Stimulated activated CD4-positive, alpha-beta T cell treated with anti-CD3 and anti-CD28 coated beads, TNF-alpha, amount 100 ng/mL, for 1 hour (primary cell): ENCODE data around the gene OR2C3.
"Not testable (repeated sequence)": the region's sequence is repeated elsewhere in the genome, so short reads cannot be mapped to it uniquely, and the experiment has no call there.

ENCODE experiments used
- DNase-seq, 3 donors: peaks; one replicate each; pipeline ENCODE4 v3.0.0-alpha.2; 2020; ENCODE audit warnings: low read depth in 3 of 3, low spot score in 1 of 3

OR2C3 gene

DNA sequence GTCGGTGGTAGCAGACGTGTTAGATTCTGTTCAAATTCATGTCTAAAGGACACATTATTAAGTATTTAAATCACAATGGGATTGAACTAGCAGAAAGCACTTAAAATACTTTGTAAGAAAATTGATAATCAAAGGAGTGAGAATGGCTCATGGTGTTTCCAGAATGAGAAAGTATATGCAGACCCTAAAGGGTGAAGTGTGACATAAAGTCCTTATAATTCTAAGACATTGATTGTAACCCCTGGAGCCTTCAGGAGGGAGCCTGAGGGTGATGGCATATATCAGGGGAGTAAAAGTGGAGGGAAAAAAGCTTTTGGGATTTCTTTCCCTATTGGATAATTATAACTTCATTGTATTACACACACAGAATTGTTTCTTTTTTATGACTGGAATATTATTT is at the start of gene OR2C3:
TSS of gene OR2C3 (minus strand) at position 101 of the 400 bp plus-strand sequence. CDS start 3,929 bp downstream, outside the sequence.
- DNase-seq = no peak

DNA sequence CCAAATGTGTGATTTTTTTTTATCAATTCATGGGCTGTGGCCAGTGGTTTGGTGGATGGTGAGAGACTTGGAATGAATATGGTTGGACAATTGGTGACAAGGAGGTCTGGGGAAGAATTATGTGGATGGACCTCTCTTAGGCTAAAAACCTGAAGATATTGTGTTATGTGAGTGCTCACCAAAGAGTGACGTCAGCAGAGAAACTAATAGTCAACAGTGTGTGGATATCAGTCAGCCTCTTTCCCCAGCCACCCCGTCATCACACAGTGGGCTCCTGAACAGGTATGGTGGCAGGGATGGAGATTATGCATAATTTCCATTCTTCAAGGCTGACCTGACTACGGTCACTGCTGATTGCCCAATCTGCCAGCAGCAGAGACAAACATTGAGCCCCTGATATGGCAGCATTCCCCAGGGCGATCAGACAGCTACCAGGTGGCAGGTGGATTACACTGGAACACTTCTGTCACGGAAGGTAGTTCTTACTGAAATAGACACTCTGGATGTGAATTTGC is 42.8 kb upstream of the OR2C3 start:
- DNase-seq = no peak

DNA sequence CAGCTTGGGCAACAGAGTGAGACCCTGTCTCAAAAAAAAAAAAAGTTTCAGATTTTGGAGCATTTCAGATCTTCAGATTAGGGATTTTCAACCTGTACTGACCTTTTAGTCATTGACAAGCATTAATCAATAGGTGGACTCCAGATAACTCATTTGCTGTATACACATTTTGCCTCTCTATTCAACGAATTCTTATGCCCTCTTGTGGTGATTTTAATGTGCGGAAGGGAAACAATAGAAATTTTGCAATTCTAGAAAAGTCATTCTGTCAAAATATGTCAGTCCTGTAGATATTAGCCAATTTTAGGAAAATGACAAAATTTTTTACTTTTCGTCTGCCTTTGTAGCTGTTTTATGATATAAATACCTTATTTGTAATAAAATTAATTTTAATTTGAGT is 40.3 kb upstream of the OR2C3 start:
- no peak for DNase-seq

DNA sequence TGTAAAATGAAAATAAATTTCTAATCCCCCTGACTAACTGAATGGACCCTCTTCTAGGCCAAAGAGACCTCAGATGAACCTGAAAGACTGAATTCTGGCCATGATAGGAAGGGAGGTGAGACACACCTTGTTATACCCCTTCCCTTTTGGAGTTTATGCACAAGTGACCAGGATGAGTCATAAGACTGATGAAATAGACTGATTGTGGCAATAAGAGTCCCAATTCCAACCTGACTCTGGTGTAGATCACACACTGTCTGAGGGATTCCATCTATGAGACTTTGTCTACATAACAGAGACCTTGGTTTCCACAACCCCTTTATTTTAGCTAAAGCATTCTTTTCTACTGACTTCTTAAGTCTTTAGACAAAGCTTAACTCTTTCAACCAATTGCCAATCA is 38.4 kb upstream of the OR2C3 start:
- no peak for DNase-seq

DNA sequence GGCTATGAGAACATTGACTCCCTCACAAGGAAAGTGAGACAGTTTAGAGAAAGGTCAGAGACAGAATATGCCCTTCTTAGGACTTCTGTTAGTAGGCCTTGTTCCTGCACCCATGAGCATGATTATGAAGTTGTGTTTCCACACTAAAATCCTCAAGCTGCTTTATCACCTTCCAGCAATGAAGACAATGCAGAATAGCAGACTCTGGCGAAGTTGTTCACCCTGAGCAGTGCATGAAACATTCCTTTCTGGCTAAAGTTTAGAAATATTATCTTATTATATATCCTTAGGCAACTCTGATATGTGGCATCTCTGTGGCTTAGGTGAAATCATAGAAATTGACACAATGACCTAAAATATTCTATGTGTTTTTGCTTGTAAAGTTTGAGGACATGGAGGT is 38.0 kb upstream of the OR2C3 start:
- DNase-seq = no peak

DNA sequence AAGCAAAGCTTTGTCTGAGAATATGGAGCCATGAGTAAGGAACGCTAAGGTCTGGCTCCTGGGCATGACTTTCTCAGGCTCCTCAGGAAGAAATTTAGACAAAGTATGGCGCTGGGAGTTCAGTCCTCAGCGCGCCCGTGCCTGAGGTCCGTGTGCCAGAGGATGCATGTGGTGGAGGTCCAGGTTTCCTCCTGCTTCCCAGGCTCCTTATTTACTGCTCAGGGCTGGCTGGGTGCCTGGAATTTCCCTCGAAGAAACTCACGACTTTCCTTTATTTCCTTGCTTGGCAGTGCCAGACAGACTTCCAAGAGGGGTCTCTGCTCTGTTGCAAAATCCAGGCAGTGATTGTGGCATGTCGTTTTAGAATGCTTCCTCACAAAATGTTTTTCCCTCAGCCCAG is 26.0 kb upstream of the OR2C3 start:
- no peak for DNase-seq

DNA sequence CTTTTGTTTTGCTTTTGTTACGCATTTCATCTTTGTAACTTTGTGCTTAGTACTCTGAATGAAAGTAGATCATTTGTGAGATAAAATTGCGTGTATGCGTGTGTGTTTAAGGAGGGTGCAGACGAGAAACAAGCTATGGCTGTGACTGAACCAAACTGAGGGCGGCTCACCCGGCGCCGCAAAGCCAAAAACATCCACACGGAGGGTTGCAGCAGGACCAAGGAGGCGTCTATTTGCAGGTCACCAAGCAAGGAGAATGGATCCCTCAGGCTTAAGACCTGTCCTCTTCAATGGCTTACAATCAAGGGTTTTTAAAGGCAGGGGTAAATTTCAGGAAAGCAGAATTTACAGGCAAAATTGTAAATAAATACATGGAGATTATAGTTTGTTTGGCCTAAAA is 25.5 kb upstream of the OR2C3 start:
- no peak for DNase-seq

DNA sequence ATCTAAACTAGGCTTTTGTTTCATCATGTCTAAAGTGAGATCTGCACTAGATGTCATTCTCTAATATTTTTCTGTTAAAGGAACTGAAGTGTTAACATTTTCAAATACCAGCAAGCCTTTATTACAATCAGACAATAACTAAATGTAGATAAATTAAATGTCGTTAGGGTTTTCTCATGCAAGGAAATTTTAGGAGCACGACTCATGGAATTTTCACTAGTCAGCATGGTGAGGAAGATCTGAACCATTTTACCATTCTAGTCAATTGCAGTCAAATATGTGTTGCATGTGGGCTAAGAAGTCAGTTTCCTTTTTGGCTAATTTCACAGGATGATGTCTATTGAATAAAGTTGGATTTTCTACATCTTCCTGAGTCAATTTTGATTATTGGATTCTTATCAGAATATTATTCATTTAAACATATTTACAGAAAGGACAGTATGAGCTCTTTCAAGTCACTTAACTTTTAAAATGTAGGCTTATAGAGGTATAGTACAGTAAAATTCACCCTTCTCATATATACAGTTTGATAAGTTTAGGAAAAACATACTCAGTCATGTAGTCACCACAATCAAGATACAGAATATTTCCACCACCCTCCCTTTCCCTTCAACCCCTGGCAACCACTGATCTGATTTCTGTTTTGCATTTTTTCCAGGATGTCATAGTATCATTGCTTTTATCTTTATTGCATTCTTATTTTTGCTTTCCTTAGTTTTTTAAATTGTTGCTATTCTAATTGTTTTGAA is 21.9 kb upstream of the OR2C3 start:
- no peak for DNase-seq

DNA sequence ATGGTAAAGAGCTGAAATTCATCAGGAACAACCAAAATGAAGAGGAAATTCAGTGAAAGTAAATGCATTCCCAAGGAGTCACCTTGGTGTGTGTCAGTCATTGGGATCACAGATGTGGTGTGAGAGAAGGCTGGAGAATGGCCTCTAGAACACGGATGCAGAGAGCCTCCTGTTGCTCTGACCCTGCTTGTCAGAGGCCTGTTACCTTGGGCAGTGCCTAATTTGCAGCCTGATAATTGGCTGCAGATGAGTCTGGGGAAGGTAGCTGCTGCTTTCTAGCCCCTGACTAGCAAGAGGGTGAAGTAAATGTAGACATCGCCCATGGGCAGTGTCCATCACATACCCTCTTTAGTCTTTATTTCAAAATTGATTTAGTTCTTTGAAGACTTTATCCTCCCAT is 16.0 kb upstream of the OR2C3 start:
- DNase-seq = no peak

DNA sequence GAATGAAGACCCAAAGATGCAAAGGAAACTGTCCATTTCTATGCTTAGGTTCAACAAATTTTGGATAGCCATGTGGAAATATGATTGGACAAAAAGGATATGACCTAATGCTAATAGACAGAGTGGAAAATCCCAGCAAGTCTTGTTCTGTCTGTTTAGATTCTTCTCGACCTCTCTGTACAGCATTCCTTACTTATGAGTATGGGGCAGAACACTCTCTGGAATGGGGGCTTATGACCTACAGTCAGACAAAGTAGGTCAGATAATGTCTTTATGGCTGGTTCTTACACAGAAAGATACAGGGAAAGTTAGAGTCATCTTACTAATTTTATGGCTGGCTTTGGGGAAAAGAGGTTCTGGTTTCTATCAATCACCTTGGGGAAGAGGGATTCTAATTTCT is 15.5 kb upstream of the OR2C3 start:
- DNase-seq = no peak

DNA sequence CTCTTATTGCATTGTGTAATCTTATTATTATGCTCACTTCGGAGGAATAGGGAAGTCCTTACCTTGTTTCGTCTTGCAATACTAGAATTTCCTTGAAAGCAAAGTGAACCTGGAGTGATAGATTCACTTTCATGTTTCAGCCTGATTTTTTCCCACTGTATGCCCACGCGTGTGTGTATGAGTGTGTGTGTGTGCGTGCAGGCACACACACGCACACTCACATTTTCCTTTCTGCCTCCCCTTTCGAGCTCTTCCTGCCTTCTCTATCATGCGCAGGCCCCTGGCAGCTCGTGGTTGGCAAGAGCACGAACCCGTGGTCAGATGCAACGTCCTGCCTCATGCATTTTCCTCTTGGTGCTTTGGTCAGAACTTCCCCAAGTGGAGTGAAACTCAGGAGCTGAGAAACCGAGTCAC is 12.5 kb upstream of the OR2C3 start, which contains the start of gene GCSAML:
TSS of gene GCSAML (plus strand) at position 366 of the 414 bp plus-strand sequence. CDS start 58 bp downstream, outside the sequence.
- DNase-seq = no peak

DNA sequence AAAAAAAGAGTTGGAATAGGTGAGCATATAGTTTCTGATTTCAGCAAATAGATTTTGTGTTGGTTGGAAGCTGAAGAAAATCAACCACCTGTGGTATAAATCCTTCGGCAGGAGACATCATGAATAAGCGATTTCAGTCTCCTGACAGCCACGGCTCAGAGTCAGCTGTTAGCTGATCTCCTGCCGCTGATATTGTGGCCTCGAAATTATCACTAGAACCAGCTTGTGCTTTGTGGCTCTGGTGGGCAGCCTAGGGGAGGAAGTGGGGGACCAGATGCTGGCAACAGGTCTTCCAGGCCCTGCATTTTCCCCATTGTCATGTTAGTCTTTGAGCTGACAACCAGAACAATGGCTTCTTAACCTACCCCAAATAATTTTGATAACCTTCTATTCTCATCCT is 11.9 kb upstream of the OR2C3 start:
- no peak for DNase-seq

DNA sequence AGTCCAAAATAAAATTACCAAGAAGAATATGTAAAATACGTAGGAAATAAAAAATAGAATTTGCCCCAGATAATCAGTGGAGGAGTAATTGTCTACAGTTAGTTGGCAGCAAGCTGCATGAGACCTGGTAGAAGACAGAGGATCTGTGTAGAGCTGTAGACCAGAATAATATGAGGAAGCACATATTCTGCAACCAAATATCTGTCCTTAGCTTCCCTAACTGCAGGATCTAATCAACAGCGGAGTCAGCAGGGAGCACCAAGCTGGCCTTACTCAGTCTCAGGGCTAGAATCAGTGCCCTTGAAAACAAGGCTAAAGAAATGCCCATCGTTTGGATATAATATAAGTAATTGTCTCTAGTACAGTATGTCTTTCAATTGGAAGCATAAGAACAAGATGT is 6.6 kb upstream of the OR2C3 start:
- no peak for DNase-seq

DNA sequence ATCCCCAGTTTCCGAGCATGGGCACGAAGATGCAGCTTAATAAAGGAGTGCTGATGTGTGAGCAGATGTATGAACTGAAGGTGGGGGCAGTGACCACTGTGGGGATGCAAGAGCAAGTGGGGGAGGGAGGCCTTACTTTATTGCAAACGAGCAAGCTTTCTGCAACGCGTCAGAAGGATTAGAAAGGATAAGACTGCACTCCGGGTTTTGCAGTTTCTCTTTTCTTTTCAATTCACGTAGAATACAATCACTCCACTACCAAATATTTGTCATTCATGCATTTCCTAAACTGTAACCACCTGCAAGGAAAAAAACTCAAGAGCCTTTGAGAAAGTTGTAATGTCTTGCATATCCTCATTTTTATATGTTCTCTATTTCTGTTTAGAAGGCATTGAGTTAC is 4.3 kb upstream of the OR2C3 start:
- no peak for DNase-seq

DNA sequence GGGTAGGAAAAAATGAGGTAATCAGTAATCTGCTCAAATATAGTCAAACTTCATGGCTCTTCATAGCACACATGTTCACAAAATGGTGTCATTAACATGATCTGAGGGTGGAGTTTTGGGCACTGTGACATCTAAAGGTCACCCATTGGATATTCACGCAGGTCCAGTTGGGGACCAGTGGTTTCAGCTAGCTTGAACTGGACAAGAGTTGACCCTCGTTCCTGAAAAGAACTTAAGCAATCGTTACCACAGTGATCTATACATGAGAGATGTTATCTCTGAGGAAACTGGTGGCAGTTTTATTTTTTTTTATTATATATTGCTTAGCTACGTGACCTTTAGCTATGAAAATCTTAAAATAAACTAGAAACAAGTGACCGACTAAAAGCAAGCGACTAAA is 3.0 kb upstream of the OR2C3 start:
- DNase-seq = no peak

DNA sequence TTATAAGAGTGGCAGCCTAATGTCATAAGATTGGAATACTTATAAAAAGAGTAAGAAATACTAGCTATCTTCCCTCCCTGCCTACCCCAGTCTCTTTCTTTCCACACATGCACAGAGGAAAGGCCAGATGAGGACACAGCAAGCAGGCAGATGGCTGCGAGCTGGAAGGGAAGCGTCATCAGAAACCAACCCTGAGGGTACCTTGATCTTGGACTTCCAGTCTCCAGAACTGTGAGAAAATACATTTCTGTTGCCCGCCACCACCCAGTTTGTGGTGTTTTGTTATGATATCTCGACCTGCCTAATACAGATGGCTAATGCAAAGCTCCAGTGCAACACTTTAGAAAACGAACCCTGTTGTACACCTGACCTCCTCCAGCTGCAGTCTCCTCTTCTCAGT is 2.3 kb upstream of the OR2C3 start:
- no peak for DNase-seq

DNA sequence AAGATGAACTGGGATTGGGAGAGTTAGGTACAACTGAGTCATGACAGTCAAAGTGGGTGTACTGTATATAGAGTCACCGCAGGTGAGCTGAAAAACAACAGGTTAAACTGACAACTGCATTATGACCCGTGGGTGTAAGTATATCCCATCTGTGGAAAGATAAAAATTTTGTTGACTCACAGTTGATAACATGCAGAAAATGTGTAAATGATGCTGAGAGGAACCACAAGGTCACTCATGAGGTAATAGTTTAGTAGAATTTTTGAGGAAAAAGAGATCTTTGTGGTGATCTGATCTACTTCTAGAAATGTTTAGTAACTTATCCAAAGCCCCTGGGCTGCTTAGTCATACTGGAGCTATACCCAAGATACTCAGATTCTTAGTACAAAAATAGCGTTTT is 838 bp downstream of the OR2C3 start:
- DNase-seq = no peak

DNA sequence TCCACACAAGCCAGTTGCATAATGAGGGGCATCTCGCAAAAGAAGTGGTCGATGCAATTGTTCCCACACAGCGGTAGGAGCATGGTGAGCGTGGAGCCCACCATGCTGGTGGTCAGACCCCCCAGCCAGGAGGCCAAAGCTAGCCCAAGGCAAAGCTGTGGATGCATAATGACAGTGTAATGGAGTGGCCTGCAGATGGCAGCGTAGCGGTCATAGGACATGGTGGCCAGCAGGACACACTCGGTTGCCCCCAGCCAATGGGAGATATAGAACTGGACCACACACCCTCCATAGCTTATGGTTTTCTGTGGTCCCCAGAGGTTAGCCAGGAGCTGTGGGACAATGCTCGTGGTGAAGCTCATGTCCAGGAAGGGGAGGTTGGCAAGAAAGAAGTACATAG is 4.3 kb downstream of the OR2C3 start:
- DNase-seq = no peak

DNA sequence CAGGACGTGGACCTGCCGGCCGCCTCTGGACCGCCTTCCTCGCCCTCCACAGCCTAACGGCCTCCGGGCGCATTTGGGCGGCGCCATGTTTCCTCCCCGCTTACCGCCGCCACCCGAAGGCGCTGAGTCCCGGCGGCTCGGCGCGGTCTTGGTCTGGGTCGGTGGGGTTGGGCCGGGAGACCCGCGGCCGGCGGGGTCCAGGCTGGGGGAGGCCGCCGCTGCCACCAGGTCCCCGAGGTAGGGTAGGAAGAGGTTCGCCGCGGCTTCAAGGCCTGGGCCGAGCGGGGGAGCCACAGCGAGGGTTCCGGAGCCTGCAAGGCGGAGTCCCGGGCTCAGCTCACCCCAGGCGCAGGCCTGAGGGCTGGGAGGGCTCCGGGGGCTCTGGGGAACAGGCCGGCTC is 5.5 kb downstream of the OR2C3 start:
- no peak for DNase-seq

DNA sequence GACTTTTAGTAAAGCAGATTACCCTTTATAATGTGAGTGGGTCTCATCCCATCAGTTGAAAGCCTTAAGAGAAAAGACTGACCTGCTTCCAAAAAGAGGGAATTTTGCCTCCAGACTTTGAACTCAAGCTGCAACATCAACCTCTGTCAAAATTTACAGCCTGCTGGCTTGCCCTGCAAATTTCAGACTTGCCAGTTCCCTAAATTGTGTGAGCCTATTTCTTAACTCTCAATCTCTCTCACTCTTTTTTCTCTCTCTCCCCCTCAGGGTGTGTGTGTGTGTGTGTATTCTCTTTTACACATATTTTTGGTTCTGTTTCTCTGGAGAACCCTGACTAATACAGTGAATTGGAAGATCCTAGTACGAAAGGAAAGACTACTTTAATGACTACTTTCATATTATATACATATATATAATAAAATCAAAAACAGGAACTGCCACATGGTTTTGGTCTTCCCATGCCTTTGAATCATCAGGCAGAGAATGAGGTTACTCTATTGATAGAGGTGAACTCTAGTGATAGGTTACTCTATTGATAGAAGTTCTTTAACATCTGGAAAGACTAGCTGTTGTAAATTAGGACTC is 6.4 kb downstream of the OR2C3 start:
- DNase-seq = no peak

DNA sequence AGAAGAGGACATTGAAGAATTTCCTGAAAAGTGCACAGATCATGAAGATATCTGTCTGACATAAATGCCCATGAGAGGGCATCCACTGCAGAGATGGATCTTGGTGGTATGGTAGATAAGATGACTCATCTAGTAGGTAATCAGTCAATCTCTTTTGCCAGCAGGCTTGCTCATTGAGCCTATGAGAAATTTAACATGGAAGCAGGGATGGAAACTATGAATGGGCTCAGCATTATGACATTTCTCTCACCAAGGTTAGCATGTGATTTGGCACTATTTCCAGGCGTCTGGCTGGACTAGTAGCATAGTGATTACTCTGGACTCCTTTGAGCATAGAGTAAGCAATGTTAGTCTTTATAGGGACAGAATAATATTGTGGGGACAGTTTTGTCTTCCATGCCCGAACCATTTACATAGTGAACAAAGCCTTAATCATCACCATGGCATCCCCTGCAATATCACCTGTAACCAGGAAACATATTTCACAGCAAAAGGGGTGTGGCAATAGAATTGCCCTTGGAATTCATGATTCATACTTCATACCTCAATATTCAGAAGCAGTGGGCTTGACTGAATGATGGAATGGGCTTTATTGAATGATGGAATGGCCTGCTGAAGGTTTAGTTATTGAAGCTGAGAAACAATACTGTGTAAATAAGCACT is 7.3 kb downstream of the OR2C3 start:
- no peak for DNase-seq

DNA sequence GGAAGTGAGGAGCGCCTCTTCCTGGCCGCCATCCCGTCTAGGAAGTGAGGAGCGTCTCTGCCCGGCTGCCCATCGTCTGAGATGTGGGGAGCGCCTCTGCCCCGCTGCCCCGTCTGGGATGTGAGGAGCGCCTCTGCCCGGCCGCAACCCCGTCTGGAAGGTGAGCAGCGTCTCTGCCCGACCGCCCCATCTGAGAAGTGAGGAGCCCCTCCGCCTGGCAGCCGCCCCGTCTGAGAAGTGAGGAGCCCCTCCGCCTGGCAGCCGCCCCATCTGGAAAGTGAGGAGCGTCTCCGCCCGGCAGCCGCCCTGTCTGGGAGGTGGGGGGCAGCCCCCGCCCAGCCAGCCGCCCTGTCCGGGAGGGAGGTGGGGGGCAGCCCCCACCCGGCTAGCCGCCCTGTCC is 14.4 kb downstream of the OR2C3 start:
- DNase-seq = not testable (repeated sequence)

DNA sequence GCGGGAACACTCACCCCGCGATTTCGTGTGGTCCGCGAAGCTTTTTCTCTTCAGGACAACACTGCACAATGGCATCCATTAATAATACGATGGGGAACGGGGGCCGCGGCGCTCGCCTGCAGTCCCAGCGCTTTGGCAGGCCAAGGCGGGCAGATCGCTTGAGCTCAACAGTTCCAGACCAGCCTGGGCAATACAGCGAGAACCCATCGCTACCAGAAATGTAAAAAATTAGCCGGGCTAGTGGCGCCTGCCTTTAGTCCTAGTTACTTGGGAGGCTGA is 17.7 kb downstream of the OR2C3 start:
- DNase-seq = no peak
